Measurements from ENCODE around the gene OLFML1.

The OLFML1 gene

DNA sequence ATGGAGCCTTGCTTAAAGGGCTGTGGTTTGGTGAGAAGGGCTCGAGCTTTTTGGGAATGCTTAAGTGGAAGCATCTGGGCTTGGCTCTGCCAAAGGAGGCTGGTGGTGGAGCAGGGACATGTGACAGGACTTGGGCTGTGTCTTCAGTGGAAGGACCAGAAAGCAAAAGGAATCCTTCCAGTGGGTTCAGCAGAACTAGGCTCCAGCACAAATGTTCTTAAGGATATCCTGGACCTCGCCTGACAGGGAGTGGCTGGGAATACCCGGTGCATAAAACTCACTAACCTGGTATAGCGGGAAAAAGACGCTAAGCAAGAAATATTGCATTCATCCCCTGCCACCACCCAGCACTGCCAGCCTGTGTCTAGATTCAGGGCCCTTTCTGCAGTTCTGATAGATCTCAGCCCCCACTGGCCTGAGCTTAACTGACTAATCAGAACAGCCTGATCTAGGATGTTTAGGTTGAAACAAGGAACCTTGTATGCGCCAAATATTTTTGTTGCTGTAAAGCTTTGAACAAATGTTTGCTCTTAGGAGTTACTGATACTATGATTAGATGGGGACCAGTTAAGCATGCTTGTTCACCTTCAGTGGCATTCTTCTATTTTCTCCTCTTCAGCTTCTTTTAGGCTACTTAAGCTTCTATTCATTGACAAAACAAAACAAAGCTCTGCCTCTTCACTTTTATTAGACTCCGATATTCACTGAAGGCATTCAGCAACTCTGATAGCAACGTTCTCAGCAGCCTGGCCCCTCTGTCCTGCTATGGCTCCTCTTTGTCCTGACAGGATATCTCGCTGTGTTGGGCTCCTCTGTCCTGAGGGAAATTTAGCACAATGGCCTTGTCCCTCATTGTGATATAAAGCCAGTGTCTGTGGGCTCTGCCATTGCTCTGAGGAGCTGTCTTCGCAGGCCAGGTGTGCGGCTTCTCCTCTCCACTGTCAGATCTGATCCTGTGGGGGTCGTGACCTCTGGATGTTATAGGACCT lies 53.5 kb downstream of the OLFML1 start:
- Histone ChIP-seq H2AFZ (ENCODE audit: insufficient read depth, low read length, poor library complexity) (no peak overlapping the region), H3K27me3 (ENCODE audit: insufficient read depth, low read length) (no peaks in the 10 kb centered on the region), H3K4me1 (ENCODE audit: control insufficient read depth in 1 of 2, insufficient read depth in 2 of 2, low read length in 2 of 2) (peaks cover 35 to 42% of the 10 kb centered on the region in 2 experiments), H3K9ac (ENCODE audit: low read length) (no peak overlapping the region), H2BK12ac (ENCODE audit: low read length) (no peak overlapping the region), H3K23ac (ENCODE audit: low read length) (no peak overlapping the region), H4K91ac (ENCODE audit: low read depth, low read length) (no peak overlapping the region), H3K9me3 (ENCODE audit: insufficient read depth, low read depth, low read length) (no peaks in the 10 kb centered on the region), H2BK5ac (ENCODE audit: low read depth, low read length, poor library complexity) (no peak overlapping the region), H3K4ac (ENCODE audit: low read depth, low read length) (no peak overlapping the region), H3K79me2 (ENCODE audit: control insufficient read depth, insufficient read depth, low read length, poor library complexity) (no peaks in the 10 kb centered on the region), H3K79me1 (ENCODE audit: low read length) (peaks cover 8% of the 10 kb centered on the region), H2BK120ac (ENCODE audit: insufficient read depth, low read length, poor library complexity) (no peak overlapping the region), H3K27ac (ENCODE audit: low read depth, low read length) (no peak overlapping the region), H3K4me2 (ENCODE audit: low read length) (no peak overlapping the region), H4K8ac (ENCODE audit: low read depth, low read length) (no peak overlapping the region), H4K12ac (ENCODE audit: low read depth, low read length) (no peak overlapping the region), H2AK5ac (ENCODE audit: low read length) (no peak overlapping the region), H3K4me3 (ENCODE audit: low read depth, low read length) (no peak overlapping the region), H3K18ac (ENCODE audit: low read length) (no peak overlapping the region), H3K36me3 (ENCODE audit: control insufficient read depth in 1 of 2, insufficient read depth in 2 of 2, low read length in 2 of 2) (no peaks in the 10 kb centered on the region), H3K14ac (ENCODE audit: low read length) (no peak overlapping the region)
- DNase-seq: peak; percentile 84 to 96
- WGBS (ENCODE audit: extremely low coverage, insufficient coverage, insufficient read length): no CpG with 5 or more reads among the region's 12 CpGs

GRCh38 chr11:7540830-7541555 lies 55.7 kb downstream of the OLFML1 start:
- Histone ChIP-seq H3K14ac (ENCODE audit: low read length) (no peak overlapping the region), H4K8ac (ENCODE audit: low read depth, low read length) (no peak overlapping the region), H2BK5ac (ENCODE audit: low read depth, low read length, poor library complexity) (no peak overlapping the region), H2BK120ac (ENCODE audit: insufficient read depth, low read length, poor library complexity) (peak overlapping the region; percentile 13), H2BK12ac (ENCODE audit: low read length) (no peak overlapping the region), H4K12ac (ENCODE audit: low read depth, low read length) (no peak overlapping the region), H2AK5ac (ENCODE audit: low read length) (peak overlapping the region; percentile 31), H3K27me3 (ENCODE audit: insufficient read depth, low read length) (no peaks in the 10 kb centered on the region), H3K79me1 (ENCODE audit: low read length) (peaks cover 10% of the 10 kb centered on the region), H3K9me3 (ENCODE audit: insufficient read depth, low read depth, low read length) (no peaks in the 10 kb centered on the region), H3K4me1 (ENCODE audit: control insufficient read depth in 1 of 2, insufficient read depth in 2 of 2, low read length in 2 of 2) (peaks cover 37 to 47% of the 10 kb centered on the region in 2 experiments), H4K91ac (ENCODE audit: low read depth, low read length) (peak overlapping the region; percentile 7), H2AFZ (ENCODE audit: insufficient read depth, low read length, poor library complexity) (no peak overlapping the region), H3K23ac (ENCODE audit: low read length) (no peak overlapping the region), H3K4me3 (ENCODE audit: low read depth, low read length) (no peak overlapping the region), H3K9ac (ENCODE audit: low read length) (no peak overlapping the region), H3K4ac (ENCODE audit: low read depth, low read length) (no peak overlapping the region), H3K36me3 (ENCODE audit: control insufficient read depth in 1 of 2, insufficient read depth in 2 of 2, low read length in 2 of 2) (no peaks in the 10 kb centered on the region), H3K27ac (ENCODE audit: low read depth, low read length) (peak overlapping the region; percentile 26), H3K18ac (ENCODE audit: low read length) (no peak overlapping the region), H3K79me2 (ENCODE audit: control insufficient read depth, insufficient read depth, low read length, poor library complexity) (no peaks in the 10 kb centered on the region), H3K4me2 (ENCODE audit: low read length) (no peak overlapping the region)
- no CpG with 5 or more reads among the region's 8 CpGs for WGBS (ENCODE audit: extremely low coverage, insufficient coverage, insufficient read length)
- DNase-seq: peak; percentile 84 to 88

GRCh38 chr11:7543302-7543701 lies 58.0 kb downstream of the OLFML1 start:
- Histone ChIP-seq H3K9ac (ENCODE audit: low read length) (no peak overlapping the region), H3K4ac (ENCODE audit: low read depth, low read length) (no peak overlapping the region), H3K9me3 (ENCODE audit: insufficient read depth, low read depth, low read length) (no peaks in the 10 kb centered on the region), H4K12ac (ENCODE audit: low read depth, low read length) (no peak overlapping the region), H3K27ac (ENCODE audit: low read depth, low read length) (peak overlapping the region; percentile 55), H3K4me1 (ENCODE audit: control insufficient read depth in 1 of 2, insufficient read depth in 2 of 2, low read length in 2 of 2) (peaks cover 34 to 44% of the 10 kb centered on the region in 2 experiments), H3K36me3 (ENCODE audit: control insufficient read depth in 1 of 2, insufficient read depth in 2 of 2, low read length in 2 of 2) (no peaks in the 10 kb centered on the region), H3K4me2 (ENCODE audit: low read length) (no peak overlapping the region), H3K4me3 (ENCODE audit: low read depth, low read length) (no peak overlapping the region), H2BK12ac (ENCODE audit: low read length) (peak overlapping the region; percentile 51), H4K8ac (ENCODE audit: low read depth, low read length) (no peak overlapping the region), H2AFZ (ENCODE audit: insufficient read depth, low read length, poor library complexity) (no peak overlapping the region), H2BK120ac (ENCODE audit: insufficient read depth, low read length, poor library complexity) (peak overlapping the region; percentile 35), H3K79me2 (ENCODE audit: control insufficient read depth, insufficient read depth, low read length, poor library complexity) (no peaks in the 10 kb centered on the region), H3K18ac (ENCODE audit: low read length) (no peak overlapping the region), H3K27me3 (ENCODE audit: insufficient read depth, low read length) (no peaks in the 10 kb centered on the region), H4K91ac (ENCODE audit: low read depth, low read length) (no peak overlapping the region), H2AK5ac (ENCODE audit: low read length) (no peak overlapping the region), H3K14ac (ENCODE audit: low read length) (peak overlapping the region; percentile 51), H3K23ac (ENCODE audit: low read length) (no peak overlapping the region), H2BK5ac (ENCODE audit: low read depth, low read length, poor library complexity) (peak overlapping the region; percentile 66), H3K79me1 (ENCODE audit: low read length) (peaks cover 10% of the 10 kb centered on the region)
- DNase-seq: no peak
- WGBS (ENCODE audit: extremely low coverage, insufficient coverage, insufficient read length): no CpG with 5 or more reads among the region's 1 CpG

DNA sequence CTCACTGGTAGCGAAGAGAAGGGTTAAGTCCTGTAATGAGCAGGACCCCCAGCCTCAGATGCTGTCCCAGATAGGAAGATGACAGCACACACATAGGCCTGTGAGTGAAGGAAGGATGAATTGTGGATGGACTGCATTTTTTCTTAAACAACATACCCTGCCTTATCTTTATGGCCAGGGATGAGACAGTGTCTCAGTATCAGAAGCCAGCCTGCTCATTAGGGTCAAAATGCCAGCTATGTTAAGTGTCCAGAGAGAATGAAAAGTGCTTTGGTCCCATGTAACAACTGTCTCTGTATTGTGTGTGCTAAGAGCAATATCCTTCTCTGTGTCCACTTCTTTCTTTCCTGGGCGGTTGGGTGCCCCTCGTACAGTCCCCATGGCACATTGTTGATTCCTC lies 58.7 kb downstream of the OLFML1 start:
- Histone ChIP-seq H3K36me3 (ENCODE audit: control insufficient read depth in 1 of 2, insufficient read depth in 2 of 2, low read length in 2 of 2) (no peaks in the 10 kb centered on the region), H2BK12ac (ENCODE audit: low read length) (no peak overlapping the region), H3K27me3 (ENCODE audit: insufficient read depth, low read length) (no peaks in the 10 kb centered on the region), H2BK120ac (ENCODE audit: insufficient read depth, low read length, poor library complexity) (no peak overlapping the region), H4K12ac (ENCODE audit: low read depth, low read length) (no peak overlapping the region), H2BK5ac (ENCODE audit: low read depth, low read length, poor library complexity) (no peak overlapping the region), H3K79me2 (ENCODE audit: control insufficient read depth, insufficient read depth, low read length, poor library complexity) (no peaks in the 10 kb centered on the region), H3K9ac (ENCODE audit: low read length) (no peak overlapping the region), H4K91ac (ENCODE audit: low read depth, low read length) (no peak overlapping the region), H4K8ac (ENCODE audit: low read depth, low read length) (no peak overlapping the region), H2AK5ac (ENCODE audit: low read length) (no peak overlapping the region), H3K27ac (ENCODE audit: low read depth, low read length) (peak overlapping the region; percentile 15), H3K4me2 (ENCODE audit: low read length) (no peak overlapping the region), H3K4ac (ENCODE audit: low read depth, low read length) (no peak overlapping the region), H3K4me3 (ENCODE audit: low read depth, low read length) (no peak overlapping the region), H3K9me3 (ENCODE audit: insufficient read depth, low read depth, low read length) (no peaks in the 10 kb centered on the region), H3K79me1 (ENCODE audit: low read length) (peaks cover 10% of the 10 kb centered on the region), H3K18ac (ENCODE audit: low read length) (no peak overlapping the region), H3K23ac (ENCODE audit: low read length) (no peak overlapping the region), H3K14ac (ENCODE audit: low read length) (no peak overlapping the region), H3K4me1 (ENCODE audit: control insufficient read depth in 1 of 2, insufficient read depth in 2 of 2, low read length in 2 of 2) (peaks cover 31 to 42% of the 10 kb centered on the region in 2 experiments), H2AFZ (ENCODE audit: insufficient read depth, low read length, poor library complexity) (no peak overlapping the region)
- no CpG with 5 or more reads among the region's 3 CpGs for WGBS (ENCODE audit: extremely low coverage, insufficient coverage, insufficient read length)
- peak; percentile 81 to 93 for DNase-seq

All from trophoblast cell (in vitro differentiated cells and primary cell).